Activated CD4-positive, alpha-beta T cell treated with anti-CD3 and anti-CD28 coated beads for 48 hours (primary cell): ENCODE results near the gene C2orf81.
"Not testable (repeated sequence)": the region's sequence is repeated elsewhere in the genome, so short reads cannot be mapped to it uniquely, and the experiment has no call there.

ENCODE experiments used
- DNase-seq: peaks from one replicate; pipeline ENCODE4 v3.0.0-alpha.2; 2020

C2orf81 gene

GRCh38 chr2:74442483-74443297 is 21.3 kb upstream of the C2orf81 start:
- DNase-seq, result not testable (repeated sequence)

GRCh38 chr2:74441690-74442482 is 20.5 kb upstream of the C2orf81 start, which contains the start of gene RTKN:
Gene RTKN (minus strand): TSS chr2:74441937. CDS start chr2:74441816, 121 bp downstream.
- peak; percentile 44 for DNase-seq

- DNase-seq, result no peak
Measured at GRCh38 chr2:74441170-74441689, 19.8 kb upstream of the C2orf81 start.

GRCh38 chr2:74440378-74441169 is 19.2 kb upstream of the C2orf81 start:
- peak; percentile 72 for DNase-seq

GRCh38 chr2:74439803-74440377 is 18.5 kb upstream of the C2orf81 start:
- no peak for DNase-seq

- no peak for DNase-seq
Measured at GRCh38 chr2:74439373-74439772, 18.0 kb upstream of the C2orf81 start.

GRCh38 chr2:74438248-74438647 is 16.8 kb upstream of the C2orf81 start:
- no peak for DNase-seq

GRCh38 chr2:74436848-74437695 is 15.7 kb upstream of the C2orf81 start:
- DNase-seq, result no peak

- no peak for DNase-seq
Measured at GRCh38 chr2:74436111-74436805, 14.8 kb upstream of the C2orf81 start.

- no peak for DNase-seq
Measured at GRCh38 chr2:74430502-74430901, 9.1 kb upstream of the C2orf81 start.

- DNase-seq, result no peak
Measured at GRCh38 chr2:74429487-74430451, 8.3 kb upstream of the C2orf81 start.

- DNase-seq, result no peak
Measured at GRCh38 chr2:74428675-74429074, 7.3 kb upstream of the C2orf81 start.

- DNase-seq, result no peak
Measured at GRCh38 chr2:74427551-74427950, 6.1 kb upstream of the C2orf81 start.

- no peak for DNase-seq
Measured at GRCh38 chr2:74426181-74426758, 4.9 kb upstream of the C2orf81 start.

- DNase-seq, result no peak
Measured at GRCh38 chr2:74425523-74425922, 4.1 kb upstream of the C2orf81 start.

- no peak for DNase-seq
Measured at GRCh38 chr2:74424995-74425406, 3.6 kb upstream of the C2orf81 start.

- DNase-seq, result no peak
Measured at GRCh38 chr2:74424139-74424992, 2.9 kb upstream of the C2orf81 start.
